ENCODE data around the gene ADAM19.

ADAM19 gene

GRCh38 chr5:157516006-157516405 lies 59.6 kb downstream of the ADAM19 start:
- DNase-seq (ENCODE audit: low read depth): peak; percentile 97

GRCh38 chr5:157514974-157515373 lies 60.6 kb downstream of the ADAM19 start:
- DNase-seq (ENCODE audit: low read depth): no peak

- DNase-seq (ENCODE audit: low read depth): no peak
Observed at GRCh38 chr5:157513182-157513581, 62.4 kb downstream of the ADAM19 start.

GRCh38 chr5:157511651-157512644 lies 63.6 kb downstream of the ADAM19 start:
- DNase-seq (ENCODE audit: low read depth): peak; percentile 95

GRCh38 chr5:157510682-157511081 lies 64.9 kb downstream of the ADAM19 start:
- DNase-seq (ENCODE audit: low read depth): no peak

GRCh38 chr5:157509587-157509986 lies 66.0 kb downstream of the ADAM19 start:
- no peak for DNase-seq (ENCODE audit: low read depth)

DNA sequence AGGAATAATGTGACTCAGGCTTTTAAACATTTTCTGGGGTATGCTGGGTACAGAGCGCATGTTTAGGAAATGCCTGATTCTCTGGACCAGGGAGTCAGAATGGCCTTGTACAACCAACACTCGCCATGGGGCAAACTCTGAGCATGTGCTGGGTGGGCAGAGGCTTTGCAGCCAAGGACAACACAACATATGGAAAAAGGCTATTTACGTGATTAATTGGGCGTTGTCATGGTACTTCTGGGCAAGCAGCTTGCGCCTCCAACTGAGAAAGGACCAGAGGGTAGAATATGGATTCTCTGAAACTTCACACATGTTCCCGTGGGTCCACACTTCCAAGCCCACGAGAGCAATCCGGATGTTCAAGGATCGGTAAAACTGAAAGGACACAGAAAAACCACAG lies 66.5 kb downstream of the ADAM19 start:
- no peak for DNase-seq (ENCODE audit: low read depth)

- no peak for DNase-seq (ENCODE audit: low read depth)
Observed at GRCh38 chr5:157506981-157507780, 68.4 kb downstream of the ADAM19 start.

- peak; percentile 82 for DNase-seq (ENCODE audit: low read depth)
Observed at GRCh38 chr5:157506066-157506590, 69.4 kb downstream of the ADAM19 start.

DNA sequence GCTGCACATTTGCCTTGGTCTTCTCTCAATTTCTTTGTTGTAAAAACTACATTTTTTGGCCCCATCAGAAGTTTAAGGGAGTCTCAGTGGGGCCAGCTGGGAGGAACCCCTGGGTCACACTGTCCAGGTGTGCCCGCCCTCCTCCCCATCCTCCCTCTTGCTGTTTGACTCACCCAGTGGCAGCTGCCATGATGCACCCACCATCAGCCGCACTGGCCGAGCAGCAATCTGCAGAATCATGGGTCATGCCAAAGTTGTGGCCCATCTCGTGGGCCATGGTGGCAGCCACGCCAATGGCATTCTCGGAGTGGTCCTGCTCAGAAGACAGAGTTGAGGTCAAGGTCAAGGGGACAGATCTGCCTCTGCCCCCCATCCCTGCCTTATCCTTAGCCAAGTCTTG lies 70.1 kb downstream of the ADAM19 start:
- no peak for DNase-seq (ENCODE audit: low read depth)

DNA sequence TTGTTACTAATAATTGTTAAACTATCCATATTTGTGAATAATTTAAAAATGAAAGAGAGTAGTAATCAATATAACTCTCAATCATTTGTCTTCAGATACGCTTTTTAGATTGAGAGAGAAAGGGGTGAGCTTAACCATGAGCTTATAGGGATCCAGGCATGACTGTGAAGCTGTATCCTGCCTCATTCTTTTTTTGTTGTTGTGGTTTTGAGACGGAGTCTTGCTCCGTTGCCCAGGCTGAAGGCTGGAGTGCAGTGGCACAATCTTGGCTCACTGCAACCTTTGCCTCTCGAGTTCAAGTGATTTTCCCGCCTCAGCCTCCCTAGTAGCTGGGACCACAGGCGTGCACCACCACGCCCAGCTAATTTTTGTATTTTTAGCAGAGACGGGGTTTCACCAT lies 71.5 kb downstream of the ADAM19 start:
- no peak for DNase-seq (ENCODE audit: low read depth)

DNA sequence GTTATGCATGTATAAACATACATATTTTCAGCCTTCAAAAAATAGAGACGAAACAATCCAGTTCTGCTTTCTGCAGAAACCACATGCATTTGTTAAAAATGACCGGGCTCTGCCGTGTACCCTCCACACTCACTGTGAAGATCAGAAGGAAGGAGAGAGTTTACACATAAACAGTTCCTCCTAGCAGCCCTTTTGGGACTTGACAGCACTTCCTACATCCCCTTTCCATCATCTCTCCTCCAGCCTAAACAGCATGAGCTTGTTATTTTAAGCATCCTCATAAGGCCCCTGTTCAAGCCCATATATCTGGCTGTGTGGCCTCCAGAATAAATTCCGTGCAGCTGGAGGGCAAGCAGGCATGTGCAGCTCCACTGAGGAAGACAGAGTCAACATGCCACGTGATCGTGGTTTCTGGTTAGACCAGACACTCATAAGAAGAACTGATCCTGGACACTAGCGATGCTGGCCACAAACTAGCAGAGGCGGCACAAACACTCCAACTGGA lies 73.4 kb downstream of the ADAM19 start:
- peak; percentile 55 for DNase-seq (ENCODE audit: low read depth)

GRCh38 chr5:157497875-157498611 lies 77.5 kb downstream of the ADAM19 start:
- no peak for DNase-seq (ENCODE audit: low read depth)

DNA sequence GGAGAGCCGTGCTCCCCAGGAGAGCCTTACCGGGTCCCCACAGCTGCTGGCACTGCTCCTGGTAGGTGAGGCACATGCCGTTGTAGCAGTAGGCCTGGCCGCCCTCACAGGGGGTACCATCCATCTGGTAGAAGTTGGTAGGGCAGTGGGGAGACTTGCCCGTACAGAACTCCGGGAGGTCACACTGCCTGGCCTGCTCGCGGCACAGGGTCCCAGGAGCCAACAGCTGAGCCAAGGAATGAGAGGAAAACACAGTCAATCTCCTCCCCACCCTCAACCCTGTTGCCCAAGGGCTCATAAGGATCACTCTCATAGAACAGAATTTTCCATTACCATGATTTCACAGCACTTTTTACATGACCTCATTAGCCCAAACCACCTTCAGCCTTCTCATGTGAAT lies 78.7 kb downstream of the ADAM19 start:
- DNase-seq (ENCODE audit: low read depth): no peak

DNA sequence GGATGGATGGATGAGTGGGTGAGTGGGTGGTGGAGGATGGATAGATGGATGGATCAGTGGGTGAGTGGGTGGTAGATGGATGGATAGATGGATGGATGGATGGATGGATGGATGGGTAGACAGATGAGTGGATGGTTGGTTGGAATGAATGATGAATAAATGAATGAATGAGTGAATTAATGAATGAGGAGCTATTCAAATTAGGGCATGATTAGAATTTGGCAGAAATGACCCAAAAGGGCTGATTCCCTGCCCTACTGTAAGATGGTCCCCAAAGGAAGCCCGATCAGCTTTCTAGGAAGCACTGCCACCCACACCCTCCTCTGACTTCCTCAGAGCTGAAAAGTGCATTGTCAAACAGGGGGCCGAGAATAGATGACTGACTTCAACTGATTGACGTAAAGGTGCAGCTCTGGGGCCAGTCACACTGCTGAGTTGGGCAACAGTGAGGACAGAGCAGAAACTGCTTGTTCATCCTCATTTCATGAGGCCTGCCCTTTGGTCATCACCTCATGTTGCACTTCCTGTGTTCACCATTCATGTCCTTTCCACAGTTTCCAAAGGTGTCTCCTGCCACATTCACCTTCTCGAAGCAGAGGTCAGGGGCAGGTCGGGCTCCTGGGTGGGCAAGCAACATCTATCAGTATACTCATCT lies 81.3 kb downstream of the ADAM19 start:
- DNase-seq (ENCODE audit: low read depth): no peak

GRCh38 chr5:157492886-157493285 lies 82.7 kb downstream of the ADAM19 start:
- no peak for DNase-seq (ENCODE audit: low read depth)

- no peak for DNase-seq (ENCODE audit: low read depth)
Observed at GRCh38 chr5:157491471-157491995, 84.0 kb downstream of the ADAM19 start.

DNA sequence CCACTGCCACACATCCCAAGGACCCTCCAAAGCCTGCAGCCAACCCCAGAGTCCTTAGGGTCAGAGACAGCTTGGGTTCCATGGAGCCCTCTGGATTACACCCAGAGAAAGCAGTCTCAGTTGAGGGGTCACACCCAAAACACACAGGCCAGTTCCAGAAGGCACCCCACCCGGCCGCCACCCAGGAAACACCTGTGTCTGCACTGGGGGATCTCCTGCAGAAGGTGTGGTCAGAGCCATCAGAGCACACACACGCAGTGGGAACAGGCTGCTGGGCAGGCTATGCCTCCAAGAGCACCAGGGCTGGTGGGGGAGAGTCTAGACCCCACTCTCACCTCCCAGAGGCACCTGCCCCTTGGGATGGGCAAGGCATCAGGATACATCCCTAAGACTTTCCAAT lies 88.2 kb downstream of the ADAM19 start:
- no peak for DNase-seq (ENCODE audit: low read depth)

DNA sequence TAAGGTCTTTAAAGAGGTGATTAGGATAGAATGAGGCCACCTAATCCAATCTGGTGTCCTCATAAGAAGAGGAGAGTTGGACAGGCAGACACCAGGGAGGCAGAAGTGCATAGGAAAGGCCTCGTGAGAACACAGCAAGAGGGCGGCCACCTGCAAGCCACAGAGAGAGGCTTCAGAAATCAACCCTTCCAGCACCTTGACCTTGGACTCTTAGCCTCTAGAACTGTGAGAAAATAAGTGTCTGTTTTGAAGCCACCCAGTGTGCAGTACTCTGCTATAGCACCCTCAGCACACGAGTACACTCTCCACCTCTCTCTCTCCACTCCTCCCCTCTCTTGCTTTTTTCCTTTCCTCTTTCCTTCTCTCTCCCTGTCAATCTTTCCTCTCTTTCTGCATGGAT lies 88.7 kb downstream of the ADAM19 start:
- no peak for DNase-seq (ENCODE audit: low read depth)

DNA sequence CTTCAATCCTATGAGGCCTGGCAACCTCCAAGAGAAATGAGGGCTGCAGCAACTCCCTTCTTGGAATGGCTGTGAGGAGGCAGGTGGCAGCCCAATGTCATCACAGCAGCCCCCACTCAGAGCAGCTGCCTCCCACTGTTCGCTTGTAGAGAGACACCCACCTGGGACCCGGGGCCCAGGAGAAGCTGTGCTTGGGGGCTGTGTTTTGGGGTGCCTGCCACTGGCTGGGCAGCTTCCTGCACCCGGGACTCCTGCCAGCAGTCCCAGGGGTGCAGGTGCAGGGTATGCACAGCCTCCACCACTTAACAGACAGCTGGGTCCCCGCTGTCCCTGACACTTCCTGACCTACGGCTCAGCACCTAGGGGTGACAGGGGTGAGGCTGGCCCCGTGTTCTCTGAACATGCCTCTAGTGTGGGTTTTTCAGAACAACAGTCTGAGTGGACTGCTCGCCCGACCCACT lies 89.3 kb downstream of the ADAM19 start:
- DNase-seq (ENCODE audit: low read depth): no peak

GRCh38 chr5:157485811-157486210 lies 89.8 kb downstream of the ADAM19 start:
- DNase-seq (ENCODE audit: low read depth): no peak

Data from amniotic epithelial cell (primary cell).